WTC11 (cell line): ENCODE results near the gene LTBP2. TPM values are rescaled to one million over a fixed set of nuclear protein-coding genes. Genes with fewer than 3 reads are reported as not detected.

Source experiments
- ATAC-seq: fragments of 200-7000 bp; cut with Tn5 transposase; 2 replicates; pipeline ENCODE4 v1.10.0; 2021; ENCODE audit warnings: mild to moderate bottlenecking, moderate library complexity
- CTCF ChIA-PET: fragments of 300-600 bp; sonication (Branson Sonifier 250); formaldehyde crosslinking; loops from one replicate; lab custom pipeline; 2021; ENCODE audit warnings: antibody characterized with exemption; lab: Charles Lee
- POLR2A ChIA-PET: fragments of 350-600 bp; sonication (Branson Sonifier 250); formaldehyde crosslinking; loops from one replicate; lab custom pipeline; 2021; ENCODE audit warnings: antibody characterized with exemption; lab: Charles Lee
- DNase-seq: peaks from one replicate; pipeline ENCODE4 v3.0.0; 2021; ENCODE audit warnings: low spot score
- H3K27ac Mint-ChIP-seq: 2 replicates; pipeline ENCODE4 v1.8.0; 2021; ENCODE audit warnings: mixed read lengths
- H3K27me3 Mint-ChIP-seq: 2 replicates; pipeline ENCODE4 v1.8.0; 2021; ENCODE audit warnings: low read depth, mild to moderate bottlenecking, moderate library complexity, mixed read lengths
- H3K36me3 Mint-ChIP-seq: 2 replicates; pipeline ENCODE4 v1.8.0; 2021; ENCODE audit warnings: mixed read lengths
- H3K4me1 Mint-ChIP-seq: 2 replicates; pipeline ENCODE4 v1.8.0; 2022; ENCODE audit warnings: mixed read lengths
- H3K4me3 Mint-ChIP-seq: 2 replicates; pipeline ENCODE4 v1.8.0; 2021; ENCODE audit warnings: mild to moderate bottlenecking, moderate library complexity, mixed read lengths
- H3K9me3 Mint-ChIP-seq: 2 replicates; pipeline ENCODE4 v1.8.0; 2021; ENCODE audit warnings: mixed read lengths
- AFF4 ChIP-seq: sonication (generic); formaldehyde crosslinking; IDR thresholded peaks from 2 replicates; pipeline ENCODE4 v1.8.1; 2023; ENCODE audit warnings: mild to moderate bottlenecking, missing genetic modification reagents, borderline replicate concordance
- FOXJ3 ChIP-seq: sonication (generic); formaldehyde crosslinking; IDR thresholded peaks from 2 replicates; pipeline ENCODE4 v1.9.0; 2021; ENCODE audit warnings: missing genetic modification reagents, mild to moderate bottlenecking, borderline replicate concordance
- FOXP1 ChIP-seq: sonication (generic); formaldehyde crosslinking; IDR thresholded peaks from 2 replicates; pipeline ENCODE4 v1.8.0; 2022; ENCODE audit warnings: missing genetic modification reagents, mild to moderate bottlenecking, moderate library complexity, borderline replicate concordance
- FOXP4 ChIP-seq: sonication (generic); formaldehyde crosslinking; IDR thresholded peaks from 2 replicates; pipeline ENCODE4 v1.8.0; 2022; ENCODE audit warnings: mild to moderate bottlenecking, missing genetic modification reagents
- GABPB1 ChIP-seq: sonication (generic); formaldehyde crosslinking; IDR thresholded peaks from 2 replicates; pipeline ENCODE4 v1.8.1; 2023; ENCODE audit warnings: mild to moderate bottlenecking, missing genetic modification reagents
- PRRX2 ChIP-seq: fragments of 250-450 bp; sonication (Bioruptor Pico); IDR thresholded peaks from 2 replicates; pipeline ENCODE4 v1.8.0; 2021; ENCODE audit warnings: mild to moderate bottlenecking
- RELA ChIP-seq: sonication (generic); formaldehyde crosslinking; IDR thresholded peaks from 2 replicates; pipeline ENCODE4 v1.8.1; 2022; ENCODE audit warnings: missing genetic modification reagents, mild to moderate bottlenecking, borderline replicate concordance
- STAT6 ChIP-seq: sonication (generic); formaldehyde crosslinking; conservative IDR thresholded peaks from 2 replicates; pipeline ENCODE4 v1.8.1; 2023; ENCODE audit warnings: mild to moderate bottlenecking, low read depth, missing genetic modification reagents, moderate library complexity
- TEAD4 ChIP-seq: sonication (generic); formaldehyde crosslinking; IDR thresholded peaks from 2 replicates; pipeline ENCODE4 v1.8.0; 2022; ENCODE audit warnings: mild to moderate bottlenecking, missing genetic modification reagents
- TP53 ChIP-seq: sonication (generic); formaldehyde crosslinking; IDR thresholded peaks from 2 replicates; pipeline ENCODE4 v1.8.1; 2023; ENCODE audit warnings: mild to moderate bottlenecking, missing genetic modification reagents
- ZBTB21 ChIP-seq: sonication (generic); formaldehyde crosslinking; IDR thresholded peaks from 2 replicates; pipeline ENCODE4 v1.8.1; 2023; ENCODE audit warnings: mild to moderate bottlenecking, missing genetic modification reagents, borderline replicate concordance
- ZNF138 ChIP-seq: sonication (generic); formaldehyde crosslinking; conservative IDR thresholded peaks from 2 replicates; pipeline ENCODE4 v1.8.1; 2022; ENCODE audit warnings: mild to moderate bottlenecking, moderate library complexity, missing genetic modification reagents
- ZNF219 ChIP-seq: sonication (generic); formaldehyde crosslinking; IDR thresholded peaks from 2 replicates; pipeline ENCODE4 v1.8.0; 2023; ENCODE audit warnings: missing genetic modification reagents, mild to moderate bottlenecking, borderline replicate concordance
- ZNF425 ChIP-seq: fragments of 250-450 bp; sonication (Bioruptor Pico); conservative IDR thresholded peaks from 2 replicates; pipeline ENCODE4 v1.9.0; 2021; ENCODE audit warnings: mild to moderate bottlenecking
- ZSCAN18 ChIP-seq: fragments of 250-450 bp; sonication (Bioruptor Pico); IDR thresholded peaks from 2 replicates; pipeline ENCODE4 v2.1.2; 2022; ENCODE audit warnings: mild to moderate bottlenecking, moderate library complexity
- total RNA-seq: library from RNA; stranded (reverse); gene quantifications from 3 replicates; pipeline ENCODE4 v1.2.3, GENCODE V29; 2021
- TF ChIP-seq, protein P1 (sequence below): sonication (generic); formaldehyde crosslinking; IDR thresholded peaks from 2 replicates; pipeline ENCODE4 v1.8.1; 2023; ENCODE audit warnings: mild to moderate bottlenecking, missing genetic modification reagents, moderate library complexity
- TF ChIP-seq, protein P2 (sequence below): sonication (generic); formaldehyde crosslinking; IDR thresholded peaks from 2 replicates; pipeline ENCODE4 v1.8.1; 2022; ENCODE audit warnings: low read depth, mild to moderate bottlenecking, moderate library complexity, missing genetic modification reagents, borderline replicate concordance
- TF ChIP-seq, protein P3 (sequence below): fragments of 250-450 bp; sonication (Bioruptor Pico); IDR thresholded peaks from 2 replicates; pipeline ENCODE4 v1.8.0; 2021; ENCODE audit warnings: mild to moderate bottlenecking

LTBP2 gene
- total RNA-seq, 1 experiment from 2014 or later = 1.2 TPM

- TF ChIP-seq, protein P1, sequence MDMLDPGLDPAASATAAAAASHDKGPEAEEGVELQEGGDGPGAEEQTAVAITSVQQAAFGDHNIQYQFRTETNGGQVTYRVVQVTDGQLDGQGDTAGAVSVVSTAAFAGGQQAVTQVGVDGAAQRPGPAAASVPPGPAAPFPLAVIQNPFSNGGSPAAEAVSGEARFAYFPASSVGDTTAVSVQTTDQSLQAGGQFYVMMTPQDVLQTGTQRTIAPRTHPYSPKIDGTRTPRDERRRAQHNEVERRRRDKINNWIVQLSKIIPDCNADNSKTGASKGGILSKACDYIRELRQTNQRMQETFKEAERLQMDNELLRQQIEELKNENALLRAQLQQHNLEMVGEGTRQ (CRISPR knock-in tag) = no peak
- TF ChIP-seq RELA (CRISPR knock-in tag) (no peak), TEAD4 (CRISPR knock-in tag) (peak; percentile 42; the same call in 1 of the 2 replicates), PRRX2 (CRISPR knock-in tag) (no peak)
Observed at GRCh38 chr14:74547331-74547927, 64.6 kb downstream of the LTBP2 start (continued).

DNA sequence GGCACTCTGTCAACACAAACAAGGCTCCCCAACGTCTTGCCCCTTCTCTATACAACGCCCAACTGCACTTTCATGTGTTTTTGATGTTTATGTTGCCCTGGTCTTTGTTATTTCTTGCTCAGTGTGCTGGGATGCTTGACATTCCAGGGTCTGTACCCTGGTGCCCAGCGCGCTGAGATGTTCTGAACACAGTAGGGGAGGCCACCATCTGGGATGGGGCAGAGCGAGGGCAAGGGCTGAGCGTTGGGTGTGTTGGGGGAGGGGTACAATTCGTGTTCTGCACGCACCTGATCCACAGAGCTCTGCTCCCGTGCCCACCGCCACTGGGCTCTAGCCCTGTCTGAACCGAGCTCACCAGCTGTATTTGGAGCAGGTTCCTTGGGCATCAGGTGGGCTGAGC, 65.6 kb downstream of the LTBP2 start:
- no peak for ATAC-seq
- H3K4me3 Mint-ChIP-seq = no peak overlapping the region
- TF ChIP-seq ZBTB21 (CRISPR knock-in tag) (no peak), ZNF425 (no peak), FOXP1 (no peak), ZSCAN18 (CRISPR knock-in tag) (no peak), ZNF138 (CRISPR knock-in tag) (no peak), FOXP4 (CRISPR knock-in tag) (no peak), FOXJ3 (CRISPR knock-in tag) (no peak), STAT6 (CRISPR knock-in tag) (no peak), AFF4 (CRISPR knock-in tag) (no peak), ZNF219 (CRISPR knock-in tag) (no peak), GABPB1 (CRISPR knock-in tag) (no peak), TP53 (no peak)
- TF ChIP-seq, protein P2, sequence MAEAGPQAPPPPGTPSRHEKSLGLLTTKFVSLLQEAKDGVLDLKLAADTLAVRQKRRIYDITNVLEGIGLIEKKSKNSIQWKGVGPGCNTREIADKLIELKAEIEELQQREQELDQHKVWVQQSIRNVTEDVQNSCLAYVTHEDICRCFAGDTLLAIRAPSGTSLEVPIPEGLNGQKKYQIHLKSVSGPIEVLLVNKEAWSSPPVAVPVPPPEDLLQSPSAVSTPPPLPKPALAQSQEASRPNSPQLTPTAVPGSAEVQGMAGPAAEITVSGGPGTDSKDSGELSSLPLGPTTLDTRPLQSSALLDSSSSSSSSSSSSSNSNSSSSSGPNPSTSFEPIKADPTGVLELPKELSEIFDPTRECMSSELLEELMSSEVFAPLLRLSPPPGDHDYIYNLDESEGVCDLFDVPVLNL = no peak
- TF ChIP-seq, protein P3, sequence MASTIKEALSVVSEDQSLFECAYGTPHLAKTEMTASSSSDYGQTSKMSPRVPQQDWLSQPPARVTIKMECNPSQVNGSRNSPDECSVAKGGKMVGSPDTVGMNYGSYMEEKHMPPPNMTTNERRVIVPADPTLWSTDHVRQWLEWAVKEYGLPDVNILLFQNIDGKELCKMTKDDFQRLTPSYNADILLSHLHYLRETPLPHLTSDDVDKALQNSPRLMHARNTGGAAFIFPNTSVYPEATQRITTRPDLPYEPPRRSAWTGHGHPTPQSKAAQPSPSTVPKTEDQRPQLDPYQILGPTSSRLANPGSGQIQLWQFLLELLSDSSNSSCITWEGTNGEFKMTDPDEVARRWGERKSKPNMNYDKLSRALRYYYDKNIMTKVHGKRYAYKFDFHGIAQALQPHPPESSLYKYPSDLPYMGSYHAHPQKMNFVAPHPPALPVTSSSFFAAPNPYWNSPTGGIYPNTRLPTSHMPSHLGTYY = no peak

More for the DNA sequence above, 65.6 kb downstream of the LTBP2 start:
- DNase-seq = no peak
- CTCF ChIA-PET = interaction anchor here (1.0 to 1.7 kb wide), 5 partner anchors 15 to 65 kb away, joined by 3 to 5 read pairs (median 4); partner anchors contain the start of gene LTBP2
- Mint-ChIP-seq H3K36me3 (no peaks in the 10 kb centered on the region), H3K27ac (no peak overlapping the region), H3K27me3 (no peaks in the 10 kb centered on the region), H3K4me1 (peaks cover 4% of the 10 kb centered on the region), H3K9me3 (no peaks in the 10 kb centered on the region)
- POLR2A ChIA-PET = no interaction called here
